Myometrial cell (primary cell): ENCODE measurements around the gene MT1HL1. TPM values are rescaled to one million over a fixed set of nuclear protein-coding genes. Genes with fewer than 3 reads are reported as not detected.

Experiments
- total RNA-seq: library from RNA; depleted of rRNA; stranded (reverse); fragments of >200 nt; gene quantifications from 2 replicates; pipeline ENCODE4 v1.2.3, GENCODE V29; 2015

The MT1HL1 gene
- not detected in 2 replicates for total RNA-seq

GRCh38 chr1:237004116-237004515, at the start of gene MT1HL1:
Gene MT1HL1 (minus strand): TSS chr1:237004441. CDS start chr1:237004372, 69 bp downstream.

GRCh38 chr1:237041795-237042525, 37.7 kb upstream of the MT1HL1 start, which contains the start of gene RYR2:
Gene RYR2 (plus strand): TSS chr1:237042184. CDS start chr1:237042522, 338 bp downstream.

Other genes with a start within 250 kb of the MT1HL1 start
- 20.8 and 21.1 TPM in 2 replicates for gene MTR, start 209.1 kb downstream of the MT1HL1 start, total RNA-seq
- gene RYR2, start 37.7 kb upstream of the MT1HL1 start, total RNA-seq = not detected in 2 replicates